Loucy (cell line): ENCODE data around the gene ERBIN.
A peak's percentile ranks its signal among the peaks of the same experiment; 100 is the strongest.

Experiments used
- H2AFZ ChIP-seq: fragments of 200-600 bp; sonication (generic); 2 replicates; pipeline ENCODE4 v1.6.0; 2016; ENCODE audit warnings: antibody characterized with exemption, mild to moderate bottlenecking, low read length, moderate library complexity
- H3F3A ChIP-seq: fragments of 200-600 bp; 2 replicates; pipeline ENCODE4 v1.6.0; 2016; ENCODE audit warnings: antibody characterized with exemption, low read depth, mild to moderate bottlenecking
- H3K27me3 ChIP-seq: fragments of 200-600 bp; sonication (generic); 2 replicates; pipeline ENCODE4 v1.6.1; 2014; ENCODE audit warnings: low read length, mild to moderate bottlenecking; ENCODE audit not compliant: insufficient read depth, poor library complexity, severe bottlenecking
- H3K36me3 ChIP-seq: fragments of 200-600 bp; sonication (generic); 2 replicates; pipeline ENCODE4 v1.6.1; 2016; ENCODE audit warnings: low read length; ENCODE audit not compliant: insufficient read depth
- H3K4me1 ChIP-seq: fragments of 200-600 bp; sonication (generic); 2 replicates; pipeline ENCODE4 v1.5.1; 2014; ENCODE audit warnings: low read length, mild to moderate bottlenecking; ENCODE audit not compliant: insufficient read depth, poor library complexity, severe bottlenecking
- H3K4me2 ChIP-seq: fragments of 200-600 bp; sonication (generic); 2 replicates; pipeline ENCODE4 v1.6.0; 2014; ENCODE audit warnings: antibody characterized with exemption, low read length, low read depth, mild to moderate bottlenecking; ENCODE audit not compliant: poor library complexity, severe bottlenecking
- H3K4me3 ChIP-seq: fragments of 200-600 bp; sonication (generic); 2 replicates; pipeline ENCODE4 v1.5.1; 2014; ENCODE audit warnings: low read length, mild to moderate bottlenecking, mixed read lengths; ENCODE audit not compliant: poor library complexity, severe bottlenecking
- H3K79me2 ChIP-seq: fragments of 200-600 bp; sonication (generic); 2 replicates; pipeline ENCODE4 v1.6.1; 2014; ENCODE audit warnings: low read length; ENCODE audit not compliant: insufficient read depth
- H3K9ac ChIP-seq: fragments of 200-600 bp; sonication (generic); 2 replicates; pipeline ENCODE4 v1.6.0; 2014; ENCODE audit warnings: mild to moderate bottlenecking, low read depth, low read length, moderate library complexity; ENCODE audit not compliant: poor library complexity, severe bottlenecking
- H3K9me2 ChIP-seq: fragments of 200-600 bp; sonication (generic); replicated peaks from 2 replicates; pipeline ENCODE4 v1.6.1; 2016; ENCODE audit warnings: low read depth, low read length, mixed read lengths
- H3K9me3 ChIP-seq: fragments of 200-600 bp; sonication (generic); 2 replicates; pipeline ENCODE4 v1.6.1; 2014; ENCODE audit warnings: mild to moderate bottlenecking, antibody characterized with exemption, low read length, low read depth; ENCODE audit not compliant: insufficient read depth
- H4K20me1 ChIP-seq: fragments of 200-600 bp; sonication (generic); 2 replicates; pipeline ENCODE4 v1.6.0; 2014; ENCODE audit warnings: antibody characterized with exemption, low read length, mild to moderate bottlenecking; ENCODE audit not compliant: insufficient read depth, poor library complexity, severe bottlenecking
- EZH2phosphoT487 ChIP-seq: fragments of 200-600 bp; IDR thresholded peaks from 2 replicates; pipeline ENCODE4 v1.6.1; 2018; ENCODE audit warnings: antibody characterized with exemption, mild to moderate bottlenecking, moderate library complexity, borderline replicate concordance
- TF ChIP-seq, protein P1 (sequence below): fragments of 200-600 bp; sonication (generic); conservative IDR thresholded peaks from 2 replicates; pipeline ENCODE4 v1.5.1; 2014; ENCODE audit warnings: mild to moderate bottlenecking, antibody characterized with exemption, low read length

Gene ERBIN

DNA sequence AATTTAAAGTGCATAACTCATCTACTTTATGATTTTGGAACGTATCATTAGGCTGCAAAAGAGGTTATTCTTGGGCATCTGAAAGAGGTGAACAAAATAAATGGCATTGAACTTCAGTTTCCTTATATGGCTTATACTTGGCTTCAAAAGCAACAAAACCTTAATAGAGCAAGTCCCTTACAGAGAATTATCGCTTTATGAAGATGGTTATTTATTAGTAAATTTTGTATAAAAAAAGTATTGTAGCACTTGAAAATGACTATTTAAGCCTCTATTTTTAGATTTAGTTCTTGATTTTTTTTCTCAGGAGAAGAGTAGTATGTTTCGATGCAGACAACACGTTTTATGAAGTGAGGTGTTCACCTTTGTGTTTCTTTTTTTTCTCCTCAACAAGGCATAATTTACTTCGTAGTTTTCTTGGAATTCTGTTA, 2.0 kb downstream of the ERBIN start:
- Histone ChIP-seq H3K9me2 (no peaks in the 10 kb centered on the region), H3K4me3 (peak overlapping the region; percentile 95), H3K79me2 (peaks cover 72% of the 10 kb centered on the region), H4K20me1 (peaks cover 65% of the 10 kb centered on the region), H3K9ac (peak overlapping the region; percentile 96), H3K27me3 (no peaks in the 10 kb centered on the region), H3K4me1 (peaks cover 45% of the 10 kb centered on the region), H3K36me3 (no peaks in the 10 kb centered on the region), H3K9me3 (no peaks in the 10 kb centered on the region), H3F3A (peaks cover 14% of the 10 kb centered on the region; the same call in 1 of the 2 replicates), H2AFZ (no peak overlapping the region), H3K4me2 (peak overlapping the region; percentile 85)
- TF ChIP-seq, protein P1, sequence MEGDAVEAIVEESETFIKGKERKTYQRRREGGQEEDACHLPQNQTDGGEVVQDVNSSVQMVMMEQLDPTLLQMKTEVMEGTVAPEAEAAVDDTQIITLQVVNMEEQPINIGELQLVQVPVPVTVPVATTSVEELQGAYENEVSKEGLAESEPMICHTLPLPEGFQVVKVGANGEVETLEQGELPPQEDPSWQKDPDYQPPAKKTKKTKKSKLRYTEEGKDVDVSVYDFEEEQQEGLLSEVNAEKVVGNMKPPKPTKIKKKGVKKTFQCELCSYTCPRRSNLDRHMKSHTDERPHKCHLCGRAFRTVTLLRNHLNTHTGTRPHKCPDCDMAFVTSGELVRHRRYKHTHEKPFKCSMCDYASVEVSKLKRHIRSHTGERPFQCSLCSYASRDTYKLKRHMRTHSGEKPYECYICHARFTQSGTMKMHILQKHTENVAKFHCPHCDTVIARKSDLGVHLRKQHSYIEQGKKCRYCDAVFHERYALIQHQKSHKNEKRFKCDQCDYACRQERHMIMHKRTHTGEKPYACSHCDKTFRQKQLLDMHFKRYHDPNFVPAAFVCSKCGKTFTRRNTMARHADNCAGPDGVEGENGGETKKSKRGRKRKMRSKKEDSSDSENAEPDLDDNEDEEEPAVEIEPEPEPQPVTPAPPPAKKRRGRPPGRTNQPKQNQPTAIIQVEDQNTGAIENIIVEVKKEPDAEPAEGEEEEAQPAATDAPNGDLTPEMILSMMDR, result no peak
- TF ChIP-seq EZH2phosphoT487, result no peak

GRCh38 chr5:65928860-65929259, 2.5 kb downstream of the ERBIN start:
- Histone ChIP-seq H3K9me3 (no peaks in the 10 kb centered on the region), H3F3A (peaks cover 14% of the 10 kb centered on the region; the same call in 1 of the 2 replicates), H3K9me2 (no peaks in the 10 kb centered on the region), H3K4me3 (peak overlapping the region; percentile 95), H4K20me1 (peaks cover 70% of the 10 kb centered on the region), H3K36me3 (no peaks in the 10 kb centered on the region), H2AFZ (no peak overlapping the region), H3K4me2 (peak overlapping the region; percentile 85), H3K27me3 (no peaks in the 10 kb centered on the region), H3K9ac (peak overlapping the region; percentile 96), H3K79me2 (peaks cover 77% of the 10 kb centered on the region), H3K4me1 (peaks cover 45% of the 10 kb centered on the region)
- TF ChIP-seq, protein P1, result no peak
- no peak for TF ChIP-seq EZH2phosphoT487

DNA sequence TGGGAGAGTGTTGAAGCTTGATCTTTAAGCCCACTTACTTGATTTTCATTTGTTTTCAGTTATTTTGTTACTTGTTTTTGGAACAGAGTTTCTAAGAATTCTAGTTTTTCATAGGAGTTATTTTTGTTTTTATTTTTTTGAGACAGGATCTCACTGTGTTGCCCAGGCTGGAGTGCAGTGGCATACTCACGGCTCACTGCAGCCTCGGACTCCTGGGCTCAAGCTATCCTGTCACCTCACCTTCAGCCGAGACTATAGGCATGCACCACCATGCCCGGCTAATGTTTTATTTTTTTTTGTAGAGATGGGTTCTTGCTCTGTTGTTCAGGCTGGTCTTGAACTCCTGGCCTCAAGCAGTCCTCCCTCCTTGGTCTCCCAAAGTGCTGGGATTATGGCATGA, 6.3 kb downstream of the ERBIN start:
- Histone ChIP-seq H3K4me2 (peak overlapping the region; percentile 85), H3K9ac (no peak overlapping the region), H3K9me3 (no peaks in the 10 kb centered on the region), H2AFZ (no peak overlapping the region), H3K36me3 (no peaks in the 10 kb centered on the region), H3K79me2 (peaks cover 100% of the 10 kb centered on the region), H3K9me2 (no peaks in the 10 kb centered on the region), H3K4me1 (peaks cover 58% of the 10 kb centered on the region), H3K27me3 (no peaks in the 10 kb centered on the region), H4K20me1 (peaks cover 95% of the 10 kb centered on the region), H3F3A (no peaks in the 10 kb centered on the region), H3K4me3 (peak overlapping the region; percentile 95)
- no peak for TF ChIP-seq EZH2phosphoT487
- TF ChIP-seq, protein P1, result no peak
